ENCODE results near the gene SPNS3. TPM values are rescaled to one million over a fixed set of nuclear protein-coding genes. Genes with fewer than 3 reads are reported as not detected.

The SPNS3 gene
- polyA plus RNA-seq, 2 of the 4 experiments (the other 2 are of a cell fraction), result not detected

- Histone ChIP-seq H3K27ac (peak overlapping the region; percentile 54 to 80), H3K4me2 (peak overlapping the region; percentile 72), H3K9me3 (no peaks in the 10 kb centered on the region), H3K4me1 (peaks cover 20% of the 10 kb centered on the region), H3K4me3 (no peak overlapping the region)
- POLR2A ChIA-PET, result interaction anchor here (0.9 to 1.3 kb wide), 3 partner anchors 9 to 21 kb away, joined by 3 to 5 read pairs (median 3); partner anchors contain the start of gene MYBBP1A
- ATAC-seq (peak; percentile 25 to 65), DNase-seq (ENCODE audit: low read depth in 1 of 2, low spot score in 1 of 2) (peak in 1 of 2 experiments; percentile 53), FAIRE-seq (no peak)
- 47% methylated on average over 18 of the region's 23 CpGs for WGBS (ENCODE audit: missing lambda C conversion rate)
- TF ChIP-seq FOSL2 (IDR thresholded peaks at IDR 0.05) (no peak), FOSL2 (CRISPR knock-in tag; IDR thresholded peaks at IDR 0.05) (no peak), POLR2AphosphoS2 (conservative IDR thresholded peaks at IDR 0.05; ENCODE audit: low read length) (peak; percentile 26; the same call in 1 of the 2 replicates), ZC3H11A (IDR thresholded peaks at IDR 0.05) (0 out of 2 replicates have a peak, but pooled peaks have one; percentile 4), CTCF (IDR thresholded peaks at IDR 0.05) (no peak), KDM1A (IDR thresholded peaks at IDR 0.05; ENCODE audit: low read depth) (no peak), BCL3 (IDR thresholded peaks at IDR 0.05) (peak; percentile 39; the same call in 2 of the 3 replicates), GATA3 (IDR thresholded peaks at IDR 0.05; ENCODE audit: borderline replicate concordance) (0 out of 2 replicates have a peak, but pooled peaks have one; percentile 9), FOSB (CRISPR knock-in tag; IDR thresholded peaks at IDR 0.05) (peak; percentile 67; the same call in 1 of the 2 replicates), HDAC2 (IDR thresholded peaks at IDR 0.05) (no peak), MYC (IDR thresholded peaks at IDR 0.05; ENCODE audit: borderline replicate concordance, low read length) (0 out of 2 replicates have a peak, but pooled peaks have one; percentile 30), POLR2A (IDR thresholded peaks at IDR 0.05; ENCODE audit: low read length) (peak; percentile 25), JUNB (IDR thresholded peaks at IDR 0.05) (no peak), EHF (CRISPR knock-in tag; IDR thresholded peaks at IDR 0.05) (no peak), MAX (IDR thresholded peaks at IDR 0.05) (peak; percentile 28; the same call in 1 of the 2 replicates), CHD4 (IDR thresholded peaks at IDR 0.05; ENCODE audit: borderline replicate concordance) (no peak), TFCP2L1 (CRISPR knock-in tag; IDR thresholded peaks at IDR 0.05) (peak; percentile 30; the same call in 1 of the 2 replicates), MAFK (IDR thresholded peaks at IDR 0.05; ENCODE audit: partially characterized antibody) (no peak), HOXA7 (CRISPR knock-in tag; IDR thresholded peaks at IDR 0.05) (peak; percentile 46; the same call in 1 of the 2 replicates), CEBPB (IDR thresholded peaks at IDR 0.05) (no peak), PBX3 (IDR thresholded peaks at IDR 0.05) (peak; percentile 53; the same call in 1 of the 2 replicates)
- CTCF ChIA-PET, result interaction anchor here (0.5 to 1.5 kb wide), 3 partner anchors 17 to 34 kb away, joined by 3 to 4 read pairs (median 4); no protein-coding TSS in a partner anchor
Measured at GRCh38 chr17:4533523-4534504, 100.1 kb downstream of the SPNS3 start.

GRCh38 chr17:4534515-4534914 lies 100.8 kb downstream of the SPNS3 start:
- ATAC-seq (peak; percentile 2 to 39; a peak in 5 of 6 replicates), FAIRE-seq (no peak), DNase-seq (ENCODE audit: low read depth in 1 of 2, low spot score in 1 of 2) (no peak)
- H3K4me2 ChIP-seq, result peak overlapping the region; percentile 72
- no peak overlapping the region for H3K4me3 ChIP-seq
- 50% methylated on average over 16 of the region's 17 CpGs for WGBS (ENCODE audit: missing lambda C conversion rate)
- POLR2A ChIA-PET, result interaction anchor here (0.9 to 1.3 kb wide), 4 partner anchors 8 to 36 kb away, joined by 3 to 5 read pairs (median 3); partner anchors contain the start of gene MYBBP1A
- no peaks in the 10 kb centered on the region for H3K9me3 ChIP-seq
- TF ChIP-seq FOXS1 (CRISPR knock-in tag; IDR thresholded peaks at IDR 0.05) (no peak), POLR2A (IDR thresholded peaks at IDR 0.05; ENCODE audit: low read length) (peak; percentile 3; the same call in 1 of the 2 replicates)
- peak overlapping the region; percentile 54 to 80 for H3K27ac ChIP-seq
- CTCF ChIA-PET, result interaction anchor here (0.9 to 1.2 kb wide), 4 partner anchors 9 to 66 kb away, joined by 3 to 4 read pairs (median 4); no protein-coding TSS in a partner anchor
- peaks cover 20% of the 10 kb centered on the region for H3K4me1 ChIP-seq

Data from A549 (cell line).